ENCODE measurements around the gene NHSL2. TPM values are rescaled to one million over a fixed set of nuclear protein-coding genes. Genes with fewer than 3 reads are reported as not detected.

Gene NHSL2
- total RNA-seq, 1 experiment from 2014 or later: 0.06 TPM

DNA sequence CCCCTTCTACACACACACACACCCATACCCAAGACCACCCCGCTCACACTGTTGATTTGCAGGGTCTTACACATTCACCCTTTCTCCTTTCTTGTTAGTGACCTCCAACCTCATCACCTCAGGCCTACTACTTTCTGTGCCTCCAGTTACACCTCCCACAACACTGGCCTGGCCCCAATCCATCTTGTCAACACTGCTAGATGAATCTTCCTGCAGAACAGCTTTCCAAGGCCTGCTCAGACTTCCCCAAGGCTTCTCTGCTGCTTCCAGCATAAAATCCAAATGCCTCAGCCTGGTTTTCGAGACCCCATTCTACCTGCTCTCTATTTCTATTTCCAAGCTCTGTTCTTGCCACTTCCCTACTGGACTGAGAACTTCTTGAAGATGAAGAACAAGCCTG lies 79.9 kb downstream of the NHSL2 start:
- DNase-seq (ENCODE audit: low spot score): no peak

DNA sequence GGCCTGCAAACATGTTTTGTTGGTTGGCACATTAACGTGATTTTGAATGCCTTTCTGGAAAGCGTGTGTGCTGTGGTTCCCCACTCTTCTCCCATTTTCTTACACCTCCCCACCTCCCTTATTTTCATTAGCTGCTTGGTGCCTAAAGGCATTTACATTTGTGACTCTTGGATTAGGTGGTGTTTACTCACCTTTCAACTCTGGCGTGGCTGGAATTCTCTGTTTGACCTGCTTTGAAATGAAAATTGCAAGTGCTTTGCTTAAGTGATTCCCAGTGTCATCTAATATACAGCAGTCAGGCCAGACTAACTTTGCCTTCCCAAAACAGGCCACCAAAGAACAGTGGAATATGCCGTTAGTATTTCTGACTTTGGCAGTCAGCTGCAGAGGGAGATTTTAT lies 80.5 kb downstream of the NHSL2 start:
- DNase-seq (ENCODE audit: low spot score): no peak

DNA sequence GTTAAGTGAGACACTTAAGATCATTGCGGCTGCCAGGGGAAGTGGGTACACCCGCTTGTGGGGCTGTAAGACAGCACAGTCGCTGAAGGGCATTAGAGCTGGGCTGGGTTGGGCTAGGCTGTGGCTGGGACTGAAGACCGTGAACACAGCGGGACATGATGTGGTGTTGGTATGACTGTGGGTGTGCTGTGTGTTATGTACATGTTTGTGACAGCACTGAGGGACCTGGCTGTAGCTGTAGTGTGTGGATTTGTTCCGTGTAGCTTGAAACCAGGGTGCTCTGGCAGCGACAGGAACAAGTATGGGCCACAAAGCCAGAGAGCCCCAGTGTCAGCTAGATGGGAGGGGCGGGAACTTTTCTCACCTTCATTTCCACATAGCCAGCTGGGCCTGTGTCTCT lies 82.1 kb downstream of the NHSL2 start:
- no peak for DNase-seq (ENCODE audit: low spot score)

DNA sequence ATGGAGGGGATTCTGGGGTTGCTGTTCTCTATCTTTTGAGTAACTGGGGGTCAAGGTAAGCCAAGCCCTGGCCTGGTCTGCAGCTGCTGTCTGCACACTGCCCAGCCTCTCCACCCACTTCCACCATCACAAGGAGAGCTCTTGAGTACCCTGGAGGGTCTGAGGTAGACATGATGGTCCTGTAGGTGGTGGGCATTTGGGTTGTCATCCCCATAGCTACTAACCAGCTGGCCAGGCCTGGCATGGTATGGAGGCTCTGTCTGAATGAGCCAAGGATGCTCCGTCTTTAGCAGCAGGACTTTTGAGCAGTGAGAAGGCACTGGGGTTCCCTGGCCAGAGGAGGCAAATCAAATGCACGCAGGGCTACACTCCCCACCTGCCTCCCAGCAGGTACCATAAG lies 82.7 kb downstream of the NHSL2 start:
- no peak for DNase-seq (ENCODE audit: low spot score)

DNA sequence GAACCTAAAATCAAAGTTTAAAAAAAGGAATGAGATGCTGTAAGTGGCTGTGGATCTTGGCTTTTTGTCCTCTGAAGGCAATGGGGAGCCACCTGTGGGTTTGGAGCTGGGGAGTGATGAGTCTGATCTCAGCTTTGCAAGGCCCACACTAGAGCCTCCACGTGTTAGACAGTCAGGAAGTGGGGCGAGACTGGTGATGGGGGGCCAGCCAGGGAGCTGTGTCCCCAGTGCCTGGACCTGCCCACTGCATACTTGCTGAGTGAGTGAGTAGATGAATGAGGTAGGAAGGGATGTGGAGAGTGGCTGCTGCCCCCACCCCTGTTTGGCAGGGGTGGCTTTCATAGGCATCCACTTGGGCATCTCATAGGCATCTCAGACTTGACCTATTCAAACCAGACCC lies 84.0 kb downstream of the NHSL2 start:
- no peak for DNase-seq (ENCODE audit: low spot score)

DNA sequence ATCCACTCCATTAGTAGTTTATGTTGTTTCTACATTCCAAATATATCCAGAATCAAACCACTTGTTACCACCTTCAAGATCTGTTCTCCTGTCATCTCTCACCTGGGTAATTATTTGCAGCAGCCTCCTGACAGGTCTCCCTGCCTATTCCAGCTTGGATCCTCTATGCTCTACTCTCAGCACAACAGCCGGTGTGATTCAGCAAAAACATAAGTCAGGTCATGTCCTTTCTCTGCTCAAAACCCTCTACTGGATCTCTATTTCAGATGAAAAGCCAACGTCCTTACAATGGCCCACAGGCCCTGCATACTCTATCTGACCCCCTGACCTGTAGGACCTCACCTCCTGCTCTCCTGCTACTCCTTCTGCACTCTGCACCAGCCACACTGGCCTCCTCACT lies 84.5 kb downstream of the NHSL2 start:
- DNase-seq (ENCODE audit: low spot score): no peak

DNA sequence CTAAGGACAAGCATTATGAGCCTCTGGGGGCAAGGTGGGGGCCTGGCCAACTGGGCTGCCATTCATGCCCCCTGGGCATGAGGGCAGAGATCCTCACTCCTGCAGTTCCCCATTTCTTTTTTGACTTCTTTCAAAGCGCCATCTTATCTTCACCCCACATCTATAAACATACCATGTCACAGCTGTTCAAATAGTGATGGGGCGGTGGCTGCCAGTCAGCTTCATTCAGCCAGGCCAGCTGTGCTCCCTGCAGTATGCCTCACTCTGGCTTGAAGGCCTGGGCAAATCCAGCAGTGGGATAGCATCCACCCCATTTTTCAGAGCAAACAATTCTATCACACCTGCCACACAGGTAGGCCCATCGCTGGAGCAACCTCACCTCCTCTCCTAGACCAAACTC lies 85.5 kb downstream of the NHSL2 start:
- no peak for DNase-seq (ENCODE audit: low spot score)

DNA sequence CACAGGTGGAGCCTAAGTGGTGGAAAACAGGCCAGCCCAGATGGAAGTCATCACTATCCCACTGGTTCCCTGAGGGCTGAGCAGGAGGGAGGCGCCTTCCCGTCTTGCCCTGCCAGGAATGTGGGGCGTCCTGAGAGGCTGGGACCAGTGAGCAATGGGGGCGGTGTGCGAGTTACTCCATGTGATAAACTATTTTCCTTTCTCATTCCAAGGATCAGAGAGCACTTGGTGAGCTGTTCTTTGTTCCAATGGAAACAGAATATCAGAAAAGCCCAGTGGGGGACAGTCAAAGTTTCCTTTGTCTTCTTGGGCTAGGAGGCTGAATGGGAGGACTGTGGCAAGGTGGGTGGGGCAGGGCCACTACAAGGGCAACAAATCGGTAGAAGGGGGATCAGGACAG lies 86.2 kb downstream of the NHSL2 start:
- no peak for DNase-seq (ENCODE audit: low spot score)

DNA sequence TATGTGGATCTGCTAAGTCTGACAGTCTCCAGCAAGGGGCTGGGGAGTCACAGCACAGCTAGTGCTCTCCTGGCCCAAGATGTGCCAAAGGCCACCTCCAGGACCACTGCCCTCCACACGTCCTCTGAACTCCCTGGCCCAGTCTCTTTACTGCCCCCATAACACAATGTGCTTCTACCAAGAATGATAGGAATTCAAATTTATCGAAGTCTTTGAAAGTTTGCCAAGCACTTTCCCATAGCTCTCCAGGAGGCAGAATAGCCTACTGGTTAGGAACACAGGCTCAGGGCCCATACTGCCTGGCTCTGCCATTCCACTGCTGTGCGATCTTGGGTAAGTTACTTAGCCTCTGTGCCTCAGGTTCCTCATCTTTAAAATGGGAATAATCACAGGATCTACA lies 86.7 kb downstream of the NHSL2 start:
- no peak for DNase-seq (ENCODE audit: low spot score)

DNA sequence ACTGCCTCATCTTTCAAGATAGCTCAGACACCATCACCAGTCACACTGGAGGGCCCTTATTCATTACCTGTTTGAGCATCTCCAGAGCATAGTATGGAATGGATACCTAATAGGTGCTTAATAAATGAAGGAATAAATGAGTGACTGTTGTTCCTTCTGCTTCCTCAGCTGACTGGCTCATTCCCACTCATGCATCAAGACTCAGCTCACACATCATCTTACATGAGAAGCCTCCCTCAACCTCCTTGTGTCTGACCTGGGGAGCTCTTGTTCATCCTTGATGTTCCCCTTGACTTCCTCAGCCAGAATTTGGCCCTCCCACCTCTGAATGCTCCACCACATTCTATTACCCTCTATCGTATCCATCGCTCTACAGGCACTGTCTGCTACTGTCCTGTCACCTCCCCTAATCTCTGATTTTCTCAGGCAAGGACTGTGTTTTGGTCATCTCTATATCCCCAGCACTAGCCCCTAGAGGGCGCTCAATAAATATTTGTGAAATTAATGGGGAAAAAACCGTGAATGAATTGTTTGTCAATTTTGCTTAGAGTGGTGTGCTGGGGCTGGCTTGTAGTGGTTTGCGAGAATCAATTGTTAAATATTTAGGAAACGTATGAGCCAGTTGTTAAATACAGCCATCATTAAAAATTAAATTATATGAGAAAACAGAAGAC lies 88.3 kb downstream of the NHSL2 start:
- DNase-seq (ENCODE audit: low spot score): no peak

DNA sequence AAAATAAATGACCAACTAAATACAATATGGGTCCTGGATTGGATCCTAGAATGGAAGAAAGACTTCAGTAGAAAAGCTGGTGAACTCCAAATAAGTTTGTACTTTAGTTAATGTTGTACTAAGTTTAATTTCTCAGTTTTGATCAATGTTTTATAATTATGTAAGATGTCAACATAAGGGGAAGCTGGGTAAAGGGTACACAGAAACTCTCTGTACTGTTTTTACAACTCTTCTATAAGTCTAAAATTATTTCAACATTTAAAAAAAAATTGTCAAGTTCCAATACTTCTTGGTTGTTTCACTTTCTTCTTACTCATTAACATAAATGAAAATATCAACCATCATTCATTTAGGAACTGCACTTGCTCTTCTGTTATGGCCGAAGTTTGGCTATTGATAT lies 88.9 kb downstream of the NHSL2 start:
- no peak for DNase-seq (ENCODE audit: low spot score)

DNA sequence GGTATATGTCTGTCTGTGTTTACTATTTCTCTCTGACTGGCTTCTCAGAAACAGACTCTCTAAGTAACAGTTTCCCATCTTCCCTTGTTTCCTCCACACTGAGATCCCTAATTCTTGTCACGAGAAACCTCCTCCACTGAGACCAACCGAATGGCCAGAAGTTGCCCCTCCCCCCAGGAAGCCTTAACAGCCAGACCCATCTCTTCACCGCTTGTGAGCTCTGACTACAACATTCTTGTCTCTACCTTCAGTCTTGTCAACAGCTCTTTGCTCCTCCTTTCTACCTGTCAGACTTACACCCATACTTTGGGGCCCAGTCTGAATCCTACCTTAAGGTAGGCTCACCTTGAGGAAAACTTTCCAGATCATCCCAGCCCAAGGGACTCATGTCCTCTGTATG lies 90.8 kb downstream of the NHSL2 start:
- no peak for DNase-seq (ENCODE audit: low spot score)

DNA sequence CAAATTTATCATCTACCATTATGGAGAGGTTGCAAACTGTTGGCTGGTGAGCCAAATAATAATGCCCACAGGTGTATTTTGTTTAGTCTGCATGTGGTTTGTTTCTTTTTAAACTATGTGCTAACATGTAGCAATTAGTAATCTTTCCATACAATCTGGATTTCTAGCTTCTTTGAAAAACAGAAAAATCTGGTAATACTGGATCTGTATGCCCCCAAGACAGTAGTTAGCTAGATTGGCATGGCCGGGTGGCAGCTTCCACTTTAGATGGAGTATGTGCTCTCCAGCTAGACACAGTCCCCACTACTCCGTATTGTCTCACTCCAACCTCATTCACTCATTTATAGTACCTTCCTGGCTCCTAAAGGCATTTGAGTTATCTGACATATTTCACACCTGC lies 91.3 kb downstream of the NHSL2 start:
- DNase-seq (ENCODE audit: low spot score): no peak

DNA sequence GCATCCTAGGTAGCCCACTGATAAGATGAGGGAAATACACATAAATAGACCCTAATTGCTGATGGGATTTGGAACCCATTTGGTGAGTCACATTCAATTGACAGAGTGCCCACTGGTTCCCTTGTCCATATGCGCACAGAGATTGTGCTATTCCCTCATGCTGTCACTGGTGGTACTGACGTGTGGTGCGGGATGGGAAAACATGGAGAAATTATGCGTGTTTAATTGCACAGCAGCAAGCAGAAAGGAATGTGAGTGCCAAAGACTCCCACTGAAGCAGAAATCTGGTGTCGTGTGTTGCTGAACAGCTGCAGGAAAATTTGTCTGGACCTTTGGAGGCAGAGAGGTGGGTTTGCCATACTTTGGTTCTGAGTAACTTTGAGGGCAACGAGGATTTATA lies 92.2 kb downstream of the NHSL2 start:
- no peak for DNase-seq (ENCODE audit: low spot score)

DNA sequence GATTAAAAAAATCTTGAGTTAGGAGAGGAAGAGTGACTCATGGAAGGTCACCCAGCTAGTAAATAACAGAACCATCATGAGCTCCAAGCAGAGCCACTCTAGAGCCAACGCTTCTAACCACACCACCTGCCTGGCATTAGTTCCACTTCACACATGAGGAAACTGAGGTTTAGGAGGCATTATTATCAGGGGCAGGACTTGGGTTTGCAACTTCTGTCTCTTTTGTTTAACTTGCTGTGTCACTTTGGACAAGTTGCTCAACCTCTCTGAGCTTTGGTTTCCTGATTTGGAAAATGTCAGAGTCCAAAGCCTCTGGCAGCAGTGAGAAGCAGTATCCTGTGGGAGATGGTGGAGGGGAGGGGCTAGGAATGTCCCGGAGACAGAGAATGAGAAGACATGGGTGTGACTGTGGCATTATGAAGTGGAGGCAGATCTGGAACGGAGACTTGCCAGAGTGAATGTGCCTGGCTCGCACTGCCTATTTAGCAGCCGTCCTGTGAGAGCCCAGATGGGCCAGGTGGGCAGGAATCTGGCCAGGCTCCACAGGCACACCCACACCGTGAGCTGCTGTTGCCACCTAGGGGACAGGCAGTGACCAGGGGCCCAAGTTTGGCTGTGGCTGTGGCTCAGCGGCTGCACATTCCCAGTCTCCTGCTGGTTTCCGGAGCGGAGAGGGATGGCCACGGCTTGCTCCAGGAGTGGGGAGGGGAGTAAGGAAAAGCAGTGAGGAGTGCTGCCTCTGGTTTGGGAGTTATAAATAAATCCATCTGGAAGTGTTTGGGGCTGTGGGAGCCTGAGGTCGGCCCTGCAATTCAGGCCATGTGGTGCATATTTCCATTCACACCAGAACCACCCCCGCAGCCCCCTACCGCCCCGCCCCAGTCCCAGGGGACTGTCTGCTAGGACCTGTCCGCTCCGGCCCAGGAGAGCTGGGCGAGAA lies 93.4 kb downstream of the NHSL2 start:
- DNase-seq (ENCODE audit: low spot score): peak; percentile 35

DNA sequence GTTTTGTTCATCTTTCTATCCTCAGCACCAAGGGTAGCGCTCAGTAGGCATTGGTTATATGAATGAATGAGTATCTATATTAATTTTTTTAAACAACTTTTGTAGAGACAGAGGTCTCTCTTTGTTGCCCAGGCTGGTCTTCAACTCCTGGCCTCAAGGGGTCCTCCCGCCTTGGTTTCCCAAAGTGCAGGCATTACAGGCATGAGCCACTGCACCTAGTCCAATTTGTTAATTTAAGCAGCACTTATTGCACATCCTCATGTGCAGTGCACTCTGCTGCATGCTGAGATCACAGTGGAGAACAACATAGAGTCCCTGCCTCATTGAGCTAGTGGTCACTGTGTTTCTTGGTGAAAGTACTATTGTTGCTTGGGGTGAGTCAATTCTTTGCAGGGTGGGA lies 94.4 kb downstream of the NHSL2 start:
- DNase-seq (ENCODE audit: low spot score): no peak

DNA sequence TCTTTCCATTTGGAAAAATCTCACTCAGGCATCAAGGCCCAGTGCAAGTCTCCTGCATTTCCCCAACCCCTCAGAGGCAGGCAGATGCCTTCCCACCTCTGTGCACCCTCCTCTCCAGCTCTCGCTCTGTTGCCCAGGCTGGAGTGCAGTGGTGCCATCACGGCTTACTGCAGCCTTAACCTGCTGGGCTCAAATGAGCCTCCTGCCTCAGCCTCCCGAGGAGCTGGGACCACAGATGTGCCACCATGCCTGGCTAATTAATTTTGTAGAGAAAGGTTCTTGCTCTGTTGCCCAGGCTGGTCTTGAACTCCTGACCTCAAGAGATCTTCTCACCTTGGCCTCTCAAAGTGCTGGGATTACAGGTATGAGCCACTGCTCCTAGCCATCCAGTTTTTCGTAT lies 95.8 kb downstream of the NHSL2 start:
- no peak for DNase-seq (ENCODE audit: low spot score)

DNA sequence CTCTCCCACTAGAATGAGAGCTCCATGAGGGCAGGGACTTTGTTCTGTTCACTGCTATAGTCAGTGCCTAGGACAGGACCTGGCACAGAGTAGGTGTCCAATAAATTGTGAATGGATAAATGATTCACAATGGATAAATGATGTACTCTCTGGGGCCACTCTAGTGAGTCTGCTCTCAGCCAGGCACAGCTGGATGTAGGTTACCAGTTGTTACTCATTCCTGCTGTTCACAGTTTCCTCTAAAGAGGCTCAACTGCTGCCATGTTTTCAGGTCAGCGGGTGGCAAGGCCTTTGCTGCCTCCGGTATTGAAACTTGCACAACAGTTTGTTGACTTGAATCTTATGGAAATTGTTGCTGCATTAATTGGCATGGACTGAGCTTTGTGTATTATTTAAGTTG lies 99.1 kb downstream of the NHSL2 start:
- DNase-seq (ENCODE audit: low spot score): no peak

DNA sequence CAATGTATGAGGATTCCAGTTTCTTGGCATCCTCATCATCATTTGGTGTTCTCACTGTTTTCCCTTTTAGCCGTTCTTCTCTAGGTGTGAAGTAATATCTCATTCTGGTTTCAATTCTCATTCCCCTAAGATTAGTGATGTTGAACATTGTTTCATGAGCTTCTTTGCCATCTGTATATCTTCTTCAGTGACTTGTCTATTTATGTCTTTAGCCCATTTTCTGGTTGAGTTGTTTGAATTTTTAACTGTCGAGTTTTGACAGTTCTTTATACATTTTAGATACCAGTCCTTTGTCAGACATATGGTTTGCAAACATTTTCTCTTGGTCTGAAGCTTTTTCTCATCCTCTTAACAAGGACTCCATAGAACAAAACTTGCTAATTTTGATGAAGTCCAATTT lies 101.1 kb downstream of the NHSL2 start:
- no peak for DNase-seq (ENCODE audit: low spot score)

DNA sequence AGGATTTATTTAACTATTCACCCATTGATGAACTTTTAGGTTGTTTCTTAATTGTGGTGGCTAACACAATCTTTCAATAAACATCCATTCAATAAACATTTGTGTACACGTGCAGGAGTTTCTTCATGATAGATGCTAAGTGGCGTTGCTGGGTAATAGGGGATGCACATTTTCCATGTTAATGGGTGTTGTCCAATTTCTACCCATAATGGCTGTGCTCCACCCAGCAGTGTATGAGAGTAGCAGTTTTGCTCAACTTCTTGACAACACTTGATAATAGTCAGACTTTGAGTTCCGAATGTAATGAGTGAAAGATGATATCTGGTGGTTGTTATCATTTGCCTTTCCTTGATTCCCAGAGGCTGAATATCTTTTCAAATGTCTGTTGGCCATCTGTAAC lies 104.7 kb downstream of the NHSL2 start:
- DNase-seq (ENCODE audit: low spot score): no peak

DNA sequence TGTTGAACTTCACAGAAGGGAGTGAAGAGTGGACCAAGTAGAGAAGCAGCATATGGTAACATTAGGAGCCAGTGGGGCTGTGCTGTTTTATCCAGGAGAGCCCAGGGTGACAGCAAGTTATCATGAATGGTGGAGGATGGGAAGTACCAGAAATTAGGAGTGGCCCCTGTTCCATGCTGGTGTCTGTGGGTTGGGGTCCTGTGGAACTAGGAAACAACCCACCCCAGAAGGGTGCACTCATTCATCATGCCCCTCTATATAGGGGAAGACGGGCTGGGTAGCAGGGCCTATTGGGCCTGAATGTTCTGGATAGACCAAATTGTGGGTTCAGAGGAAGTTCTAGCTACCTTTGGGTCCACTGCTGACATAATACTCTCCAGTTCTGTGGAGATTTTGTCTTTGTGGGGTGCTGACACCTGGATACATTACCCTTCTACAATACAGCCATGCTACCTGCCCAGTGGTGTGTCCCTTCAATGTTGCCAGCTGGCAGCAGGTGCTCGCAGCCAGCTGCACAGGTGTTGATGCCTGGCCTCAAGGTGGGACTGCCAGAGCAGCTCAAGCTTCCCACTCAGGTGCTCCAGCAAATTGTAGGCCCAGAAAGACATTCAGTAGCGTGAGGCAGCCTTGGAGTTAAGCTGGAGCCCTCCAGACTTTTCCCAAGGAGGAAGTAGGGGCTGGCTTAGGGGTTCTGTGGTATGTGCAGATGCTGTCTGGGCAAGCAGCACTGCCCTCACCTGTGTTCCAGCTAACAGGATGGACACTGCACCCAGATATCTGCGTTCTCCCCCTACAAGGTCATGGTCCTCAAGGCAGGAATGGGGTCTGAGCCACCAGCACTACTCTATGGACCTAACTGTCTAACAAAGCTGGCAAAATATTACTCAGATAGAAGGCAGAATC lies 106.5 kb downstream of the NHSL2 start:
- DNase-seq (ENCODE audit: low spot score): no peak
